Cerebellar cortex (tissue), 1 donor: Measurements from ENCODE around the gene LRCOL1.

ENCODE experiments used
- DNase-seq: peaks from one replicate; pipeline ENCODE4 v3.0.0-alpha.2; 2015; ENCODE audit warnings: low spot score

LRCOL1 gene

DNA sequence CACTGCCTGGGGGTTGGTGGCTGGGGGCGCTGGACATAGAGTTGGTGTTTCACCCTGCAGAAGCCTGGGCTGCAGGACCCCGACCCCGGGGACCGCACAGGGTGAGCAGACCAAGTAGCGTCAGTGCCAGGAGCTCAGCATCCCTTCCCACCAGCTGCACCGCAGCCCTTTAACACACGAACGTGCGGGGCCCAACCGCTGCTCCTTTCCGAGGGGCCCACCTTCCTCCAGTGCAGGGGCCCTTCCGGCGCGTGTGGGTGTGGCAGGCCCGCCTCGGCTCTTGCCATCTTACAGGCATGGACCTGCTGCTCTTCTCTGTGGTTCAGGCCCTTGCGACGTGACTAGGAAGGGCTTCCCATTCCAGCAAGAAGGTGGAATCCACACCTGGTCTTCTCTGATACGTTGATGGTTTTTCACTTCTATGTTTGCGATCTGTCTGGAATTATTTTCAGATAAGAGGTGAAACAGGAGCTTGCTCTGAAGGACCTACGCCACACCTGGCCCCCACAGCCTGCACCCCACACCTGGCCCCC is 47.8 kb downstream of the LRCOL1 start:
- peak; percentile 28 for DNase-seq

DNA sequence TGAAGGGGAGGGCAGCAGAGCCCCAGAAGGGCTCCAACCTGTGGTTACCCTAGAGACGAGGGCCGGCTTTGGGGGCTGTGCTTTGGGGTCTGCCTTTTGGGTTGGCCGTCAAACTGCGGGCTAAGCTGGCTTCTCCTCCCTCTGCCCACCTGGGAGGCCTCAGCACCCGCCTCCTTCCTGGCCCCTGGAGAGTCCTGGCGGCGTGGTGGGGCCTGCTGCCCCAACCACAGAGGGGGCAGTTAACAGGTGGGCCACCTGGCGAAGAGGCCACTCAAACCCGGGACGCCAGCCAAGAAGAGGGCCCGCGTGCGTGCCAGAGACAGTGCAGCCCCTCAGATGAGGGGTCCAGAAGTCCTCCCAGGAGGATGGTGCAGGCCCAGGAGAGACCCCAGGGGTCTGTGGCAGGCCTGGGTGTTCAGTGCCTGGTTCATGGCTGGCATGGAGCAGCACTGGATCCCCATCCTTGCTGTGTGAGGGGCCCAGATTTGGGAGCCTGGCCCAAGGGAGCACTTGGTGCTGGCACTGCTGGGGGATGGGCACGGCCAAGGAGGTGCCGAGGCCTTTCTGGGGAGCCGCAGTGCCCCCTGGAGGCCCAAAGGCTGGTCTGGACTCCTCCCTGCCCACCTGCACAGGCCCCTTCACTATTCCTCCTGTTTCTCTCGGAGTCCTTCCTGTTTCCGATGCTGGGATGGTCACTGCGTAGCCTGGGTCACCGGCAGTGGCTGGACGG is 48.8 kb downstream of the LRCOL1 start:
- DNase-seq, result peak; percentile 47

GRCh38 chr12:132560614-132561426 is 49.6 kb downstream of the LRCOL1 start:
- DNase-seq, result peak; percentile 60

DNA sequence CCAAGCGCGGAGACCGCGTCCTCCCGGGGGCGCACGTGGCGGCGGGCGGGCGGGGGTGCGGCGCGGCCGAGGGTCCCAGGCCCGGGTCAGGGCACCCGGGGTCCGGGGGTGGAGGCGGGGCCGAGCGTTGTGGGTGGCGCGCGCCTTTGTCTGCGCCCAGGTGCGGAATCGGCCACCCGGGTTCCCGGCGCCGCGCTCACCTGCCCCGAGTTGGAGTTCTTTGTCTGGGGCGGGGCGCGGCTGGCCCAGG is 50.1 kb downstream of the LRCOL1 start:
- DNase-seq, result no peak

DNA sequence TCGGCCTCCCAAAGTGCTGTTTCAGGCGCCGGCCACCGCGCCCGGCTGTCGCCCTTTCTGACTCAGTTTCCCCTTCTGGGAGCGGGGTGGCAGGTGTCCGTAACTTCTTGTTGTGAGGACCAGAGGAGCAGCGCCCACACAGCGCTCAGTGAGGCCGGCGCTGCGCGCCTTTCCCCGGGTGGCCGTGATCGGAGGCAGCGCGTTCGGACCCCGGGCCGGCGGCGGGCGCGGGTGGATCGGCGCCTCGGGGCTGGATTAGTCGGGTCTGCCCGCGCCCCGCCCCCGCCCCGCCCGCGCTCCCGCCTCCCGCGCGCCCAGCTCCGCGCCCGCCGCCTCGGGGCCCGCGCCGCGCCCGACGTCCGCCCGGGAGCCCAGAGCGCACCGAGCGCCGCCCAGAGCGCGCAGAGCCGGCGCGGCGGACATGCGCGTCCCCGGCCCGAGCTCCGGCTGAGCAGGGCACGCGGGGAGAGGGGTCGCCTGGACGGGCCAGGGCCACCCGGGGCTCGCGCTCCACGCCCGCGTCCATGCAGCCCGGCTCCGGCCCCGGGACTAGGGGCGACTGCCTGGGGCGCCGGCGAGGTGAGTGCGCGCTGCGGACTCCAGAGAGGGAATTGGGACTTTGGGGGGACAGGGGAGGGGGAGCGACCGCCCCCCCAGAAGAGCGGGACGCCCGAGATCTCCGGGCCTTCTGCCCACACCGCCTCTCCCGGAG is 50.6 kb downstream of the LRCOL1 start:
- DNase-seq, result peak; percentile 31

- DNase-seq, result peak; percentile 33
These were observed 51.3 kb downstream of the LRCOL1 start for GRCh38 chr12:132558861-132559623.

- DNase-seq, result no peak
These were observed 52.1 kb downstream of the LRCOL1 start for GRCh38 chr12:132558042-132558856.

DNA sequence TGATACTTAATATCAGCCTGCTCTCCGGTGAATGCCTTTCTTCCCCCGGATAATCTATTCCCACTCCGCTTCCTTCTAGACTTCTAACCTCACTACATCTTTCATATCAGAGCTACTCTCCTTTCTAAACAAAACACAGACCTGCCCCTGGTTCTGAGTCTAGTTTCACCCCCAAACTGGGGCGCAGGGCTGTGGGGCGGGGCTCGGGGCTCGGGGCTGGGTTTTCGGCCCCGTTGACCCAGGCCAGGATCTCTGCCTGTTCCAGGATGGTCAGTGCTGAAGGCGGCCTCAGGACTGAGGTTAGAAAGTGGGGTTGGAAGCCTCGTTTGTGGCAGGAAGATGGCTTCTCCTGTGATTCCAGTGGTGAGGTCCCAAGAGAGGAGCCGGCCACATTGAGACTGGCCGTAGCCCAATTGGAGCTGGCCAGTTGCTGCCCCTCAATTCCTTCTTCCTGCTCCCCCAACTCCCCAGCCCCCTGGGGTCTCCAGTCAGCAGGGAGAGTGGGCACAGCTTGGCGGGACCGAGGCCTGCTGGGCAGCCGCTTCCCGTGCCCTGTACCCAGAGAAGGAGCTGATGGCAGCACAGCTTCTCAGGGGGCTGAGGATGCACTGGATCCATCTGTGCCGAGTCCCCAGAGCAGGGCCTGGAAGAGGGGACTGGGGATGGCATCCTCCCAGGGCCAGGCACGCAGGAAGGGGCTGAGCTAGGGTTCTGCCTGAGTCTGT is 52.9 kb downstream of the LRCOL1 start:
- no peak for DNase-seq

DNA sequence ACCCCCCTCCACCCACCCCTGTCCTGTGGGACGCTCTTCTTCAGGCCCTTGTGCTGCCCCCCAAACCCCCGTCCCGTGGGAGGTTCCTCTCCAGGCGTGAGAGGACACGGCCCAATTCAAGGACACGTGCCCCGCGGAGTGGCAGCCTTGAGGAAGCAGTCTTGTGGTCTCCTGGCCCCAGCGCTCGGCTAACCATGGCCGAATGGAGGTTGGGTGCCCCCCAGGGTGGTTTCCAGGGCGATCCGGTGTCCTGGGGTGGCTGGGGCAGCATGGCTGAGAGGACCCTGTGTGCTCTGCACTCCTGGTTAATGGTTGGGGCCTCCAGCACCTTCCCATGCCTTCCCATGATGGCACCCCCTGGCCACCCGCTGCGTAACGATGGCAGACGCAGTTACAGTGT is 53.6 kb downstream of the LRCOL1 start:
- no peak for DNase-seq

DNA sequence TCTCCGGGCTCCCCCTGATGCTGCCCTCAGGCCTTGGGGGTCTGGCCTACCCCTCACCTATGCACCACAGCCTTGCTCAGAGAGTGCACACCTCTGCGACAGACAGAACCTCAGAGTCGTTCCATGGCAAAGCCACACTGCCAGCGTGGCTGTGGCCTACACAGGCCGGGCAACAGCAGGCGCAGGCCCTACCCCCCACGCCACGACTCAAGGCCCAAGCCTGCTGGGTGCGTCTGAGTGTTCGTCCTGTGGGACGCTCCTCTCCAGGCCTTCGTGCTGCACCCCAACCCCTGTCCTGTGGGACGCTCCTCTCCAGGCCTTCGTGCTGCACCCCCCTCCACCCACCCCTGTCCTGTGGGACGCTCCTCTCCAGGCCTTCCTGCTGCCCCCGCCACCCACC is 54.2 kb downstream of the LRCOL1 start:
- DNase-seq, result no peak

DNA sequence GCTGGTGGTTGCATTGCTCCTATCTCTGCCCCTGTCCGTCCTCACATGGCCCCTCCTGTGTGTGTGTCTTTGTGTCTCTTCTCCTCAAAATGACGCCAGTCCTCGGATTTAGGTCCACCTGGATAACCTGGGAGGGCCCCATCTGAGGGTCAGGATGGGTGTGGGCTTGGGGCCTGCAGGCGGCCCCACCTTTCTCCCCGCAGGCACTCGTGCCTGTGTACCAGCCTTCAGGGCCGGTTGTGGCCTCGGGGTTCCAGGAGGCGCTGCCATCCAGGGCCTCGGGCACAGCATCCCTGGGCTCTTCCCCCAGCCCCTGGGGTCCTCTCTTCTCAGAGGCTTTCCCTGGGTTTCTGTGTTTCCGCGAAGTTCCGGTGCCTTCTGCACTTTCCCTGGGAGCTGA is 54.7 kb downstream of the LRCOL1 start:
- DNase-seq, result no peak

DNA sequence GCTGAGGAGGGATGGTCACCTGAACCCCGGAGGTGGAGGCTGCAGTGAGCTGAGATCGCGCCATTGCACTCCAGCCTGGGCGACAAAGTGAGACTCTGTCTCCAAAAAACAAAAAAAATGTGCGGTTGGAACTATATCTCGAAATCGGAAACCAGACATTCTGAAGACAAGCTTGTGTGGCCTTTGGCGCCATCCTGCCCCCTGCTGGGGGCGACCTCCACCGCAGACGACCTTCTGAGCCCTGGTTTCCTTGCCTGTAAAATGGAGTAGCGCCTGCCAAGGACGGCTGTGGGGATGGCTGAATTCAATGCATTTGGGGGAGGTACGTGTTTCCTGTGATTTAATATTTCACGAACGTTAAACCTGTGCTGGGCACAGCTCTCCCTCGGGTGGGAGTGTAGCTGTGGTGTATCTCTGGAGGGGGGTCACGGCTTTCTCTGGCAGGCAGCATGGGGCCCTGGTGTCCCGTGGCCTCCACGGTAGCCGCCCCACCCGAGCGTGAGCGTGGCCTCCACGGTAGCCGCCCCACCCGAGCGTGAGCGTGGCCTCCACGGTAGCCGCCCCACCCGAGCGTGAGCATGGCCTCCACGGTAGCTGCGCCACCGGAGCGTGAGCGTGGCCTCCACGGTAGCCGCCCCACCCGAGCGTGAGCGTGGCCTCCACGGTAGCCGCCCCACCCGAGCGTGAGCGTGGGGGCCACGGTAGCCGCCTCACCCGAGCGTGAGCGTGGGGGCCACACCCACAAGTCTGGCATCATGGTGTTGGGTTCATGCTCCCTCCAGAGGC is 55.3 kb downstream of the LRCOL1 start:
- no peak for DNase-seq
